T1000 (cell line): ENCODE results near the gene TMPRSS11A.

ENCODE experiments used
- DNase-seq: peaks from one replicate; lab custom pipeline; 2025; ENCODE audit warnings: mixed read lengths; lab: John Stamatoyannopoulos, UW

TMPRSS11A gene

GRCh38 chr4:67871867-67872266 lies 91.4 kb downstream of the TMPRSS11A start:
- no peak for DNase-seq

DNA sequence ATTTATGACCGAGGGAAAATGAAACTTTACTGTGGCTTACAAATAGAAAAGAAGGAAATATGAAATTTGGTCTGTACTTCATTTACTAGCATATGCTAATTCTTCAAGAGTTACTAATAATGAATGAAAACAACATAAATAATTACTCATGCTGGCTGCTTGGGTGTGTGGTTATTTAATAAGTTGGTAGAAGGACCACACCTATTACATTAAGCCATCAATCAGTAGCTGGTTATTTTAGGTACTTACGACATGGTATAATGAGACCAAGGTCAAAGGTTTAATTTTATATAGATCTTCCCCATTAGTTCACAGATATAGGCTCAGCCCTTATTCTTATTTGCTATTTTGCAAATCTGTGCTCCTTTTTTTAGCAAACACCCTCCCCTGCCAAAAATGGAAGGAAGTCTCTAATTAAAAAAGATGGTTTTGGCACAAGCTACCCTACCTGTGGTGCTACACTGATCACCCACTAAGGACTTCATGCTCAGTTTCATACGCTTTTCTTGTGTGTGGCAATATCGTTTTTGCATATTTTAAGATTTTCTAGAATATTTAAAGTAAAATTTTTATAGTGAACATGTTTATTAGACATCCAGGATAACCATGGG lies 93.6 kb downstream of the TMPRSS11A start:
- DNase-seq = no peak

GRCh38 chr4:67861513-67861912 lies 101.8 kb downstream of the TMPRSS11A start:
- no peak for DNase-seq
